ENCODE data around the gene CDK14.

Gene CDK14

DNA sequence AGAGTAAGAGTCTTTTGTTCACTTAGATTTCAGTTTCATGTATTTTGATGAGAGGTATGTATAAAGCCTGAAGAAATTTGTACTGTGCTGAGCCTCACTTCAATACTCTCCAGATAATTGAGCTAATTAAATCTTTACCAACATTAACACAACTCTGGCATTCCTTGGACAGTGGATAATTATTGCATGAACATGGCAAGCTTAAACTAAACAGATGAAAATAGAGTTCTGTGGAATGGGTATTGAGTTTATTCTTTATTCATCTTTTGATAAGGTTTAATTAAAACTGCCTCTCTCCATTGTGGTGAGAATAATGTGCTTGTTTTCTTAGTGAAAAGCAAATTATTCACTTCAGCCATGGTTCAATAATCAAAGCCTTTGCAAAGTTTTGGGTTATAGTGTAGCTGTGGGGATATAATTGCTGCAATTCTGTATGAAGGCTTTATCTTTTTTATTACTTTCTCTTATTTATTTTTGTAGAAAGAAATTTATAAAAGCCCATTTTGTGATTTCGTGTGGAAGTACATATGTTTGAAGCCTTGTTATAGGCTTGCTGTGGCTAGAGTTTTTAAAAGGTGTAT lies 541.8 kb downstream of the CDK14 start:
- no peak overlapping the region for H3K4me3 ChIP-seq (replicated peaks; ENCODE audit: low read depth, low read length)
- TF ChIP-seq, protein P1, sequence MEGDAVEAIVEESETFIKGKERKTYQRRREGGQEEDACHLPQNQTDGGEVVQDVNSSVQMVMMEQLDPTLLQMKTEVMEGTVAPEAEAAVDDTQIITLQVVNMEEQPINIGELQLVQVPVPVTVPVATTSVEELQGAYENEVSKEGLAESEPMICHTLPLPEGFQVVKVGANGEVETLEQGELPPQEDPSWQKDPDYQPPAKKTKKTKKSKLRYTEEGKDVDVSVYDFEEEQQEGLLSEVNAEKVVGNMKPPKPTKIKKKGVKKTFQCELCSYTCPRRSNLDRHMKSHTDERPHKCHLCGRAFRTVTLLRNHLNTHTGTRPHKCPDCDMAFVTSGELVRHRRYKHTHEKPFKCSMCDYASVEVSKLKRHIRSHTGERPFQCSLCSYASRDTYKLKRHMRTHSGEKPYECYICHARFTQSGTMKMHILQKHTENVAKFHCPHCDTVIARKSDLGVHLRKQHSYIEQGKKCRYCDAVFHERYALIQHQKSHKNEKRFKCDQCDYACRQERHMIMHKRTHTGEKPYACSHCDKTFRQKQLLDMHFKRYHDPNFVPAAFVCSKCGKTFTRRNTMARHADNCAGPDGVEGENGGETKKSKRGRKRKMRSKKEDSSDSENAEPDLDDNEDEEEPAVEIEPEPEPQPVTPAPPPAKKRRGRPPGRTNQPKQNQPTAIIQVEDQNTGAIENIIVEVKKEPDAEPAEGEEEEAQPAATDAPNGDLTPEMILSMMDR (IDR thresholded peaks at IDR 0.05; ENCODE audit: low read depth, low read length, missing control alignments), result no peak
- no peak for DNase-seq (ENCODE audit: extremely low read depth, low read depth)

DNA sequence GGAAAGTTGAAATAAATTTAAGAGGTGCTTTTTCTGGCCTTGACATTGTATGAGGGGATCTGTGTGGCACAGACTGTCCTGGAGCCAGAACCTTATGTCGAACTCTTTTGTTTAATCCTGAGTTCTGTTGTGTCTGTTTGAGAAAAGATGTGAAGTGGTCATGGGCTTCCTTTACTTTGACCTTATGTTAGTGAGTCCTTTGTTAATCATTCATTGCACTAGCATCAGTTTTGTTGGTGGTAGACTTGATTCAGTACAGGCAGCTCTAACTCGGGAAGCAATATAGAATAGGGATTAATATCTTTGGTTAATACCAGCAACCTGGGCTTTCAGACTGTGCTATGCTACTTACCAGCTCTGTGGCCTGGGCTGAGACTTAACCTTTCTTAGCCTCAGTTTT lies 544.2 kb downstream of the CDK14 start:
- TF ChIP-seq, protein P1 (IDR thresholded peaks at IDR 0.05; ENCODE audit: low read depth, low read length, missing control alignments), result no peak
- no peak overlapping the region for H3K4me3 ChIP-seq (replicated peaks; ENCODE audit: low read depth, low read length)
- DNase-seq (ENCODE audit: extremely low read depth, low read depth), result no peak

DNA sequence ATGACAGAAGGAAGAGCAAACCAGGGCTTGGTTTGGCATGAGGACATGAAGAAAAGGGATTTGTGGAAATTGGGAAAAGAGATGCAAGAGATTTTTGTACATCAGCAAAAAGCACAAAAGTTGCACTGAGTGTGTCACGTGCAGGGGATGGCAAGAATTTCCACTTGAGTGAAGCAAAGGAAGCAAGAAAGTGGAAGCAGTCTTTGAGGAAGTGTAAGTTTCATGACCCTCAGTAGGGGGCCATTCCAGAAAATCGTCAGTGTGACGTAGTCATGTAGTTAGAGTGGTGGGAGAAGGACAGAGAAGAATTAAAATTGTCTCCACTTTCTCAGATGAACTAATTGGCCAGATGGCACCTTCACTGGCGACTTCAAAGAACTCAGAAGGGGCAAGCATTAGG lies 544.9 kb downstream of the CDK14 start:
- H3K4me3 ChIP-seq (replicated peaks; ENCODE audit: low read depth, low read length), result no peak overlapping the region
- no peak for DNase-seq (ENCODE audit: extremely low read depth, low read depth)
- TF ChIP-seq, protein P1 (IDR thresholded peaks at IDR 0.05; ENCODE audit: low read depth, low read length, missing control alignments), result no peak

DNA sequence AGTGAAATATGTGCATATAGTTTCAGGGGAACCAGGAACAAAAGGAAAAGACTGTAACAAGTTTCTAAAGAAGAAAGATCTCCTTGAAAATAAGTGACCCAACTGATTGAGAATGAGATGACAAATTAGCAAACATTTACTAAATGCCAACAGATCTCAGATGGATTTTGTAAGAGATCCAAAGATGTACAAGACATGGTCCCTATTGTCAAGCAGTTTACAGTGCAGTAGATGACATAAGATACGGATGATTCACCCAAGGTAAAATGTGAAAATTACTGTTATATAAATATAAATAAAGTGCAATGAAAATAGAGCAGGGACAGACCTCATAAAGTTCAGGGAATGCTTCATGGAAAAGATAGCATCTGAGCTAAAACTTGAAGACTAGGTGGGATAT lies 546.6 kb downstream of the CDK14 start:
- no peak overlapping the region for H3K4me3 ChIP-seq (replicated peaks; ENCODE audit: low read depth, low read length)
- DNase-seq (ENCODE audit: extremely low read depth, low read depth), result no peak
- TF ChIP-seq, protein P1 (IDR thresholded peaks at IDR 0.05; ENCODE audit: low read depth, low read length, missing control alignments), result no peak

DNA sequence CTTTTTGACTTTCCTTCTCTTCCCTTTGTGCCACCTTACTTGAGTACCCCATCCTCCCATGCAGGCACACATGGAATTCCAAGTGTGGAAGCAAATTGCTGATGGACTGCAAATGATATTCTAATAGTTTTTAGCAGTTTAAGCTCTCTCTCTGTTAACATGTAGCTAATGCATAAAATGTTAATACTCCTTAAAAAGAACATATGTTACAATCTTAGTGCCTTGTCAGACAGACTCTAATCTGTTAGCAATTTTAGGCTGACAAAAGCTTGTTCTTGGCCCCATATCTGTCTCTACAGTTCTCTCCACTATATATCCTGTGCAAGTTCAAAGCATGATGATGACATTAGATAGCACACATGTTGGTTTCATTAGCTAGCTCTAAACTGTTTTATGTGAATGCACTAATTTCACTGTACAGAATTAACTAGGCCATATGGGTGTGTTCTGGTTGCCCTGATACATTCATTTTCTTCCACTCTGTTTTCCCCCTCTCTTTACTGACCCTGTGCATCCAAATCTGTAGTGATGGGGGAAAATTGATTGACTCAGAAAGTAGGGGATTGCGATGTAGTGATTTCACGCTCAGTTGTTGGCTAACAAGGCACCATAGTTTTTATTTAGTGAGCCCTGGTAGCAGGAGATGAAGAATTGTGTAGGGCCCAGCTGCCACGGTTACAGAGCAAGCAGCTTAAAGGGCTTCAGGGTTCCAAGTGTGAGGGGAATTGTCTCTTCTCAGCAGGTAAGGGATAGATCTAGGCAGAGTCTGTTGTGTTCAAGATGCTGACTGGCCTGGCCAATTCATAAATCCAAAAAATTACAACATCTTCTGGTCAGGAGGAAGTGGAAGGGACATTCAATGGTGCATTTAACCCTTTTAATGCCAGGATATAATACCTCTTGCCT lies 553.5 kb downstream of the CDK14 start:
- H3K4me3 ChIP-seq (replicated peaks; ENCODE audit: low read depth, low read length), result no peak overlapping the region
- no peak for DNase-seq (ENCODE audit: extremely low read depth, low read depth)
- TF ChIP-seq, protein P1 (IDR thresholded peaks at IDR 0.05; ENCODE audit: low read depth, low read length, missing control alignments), result no peak

DNA sequence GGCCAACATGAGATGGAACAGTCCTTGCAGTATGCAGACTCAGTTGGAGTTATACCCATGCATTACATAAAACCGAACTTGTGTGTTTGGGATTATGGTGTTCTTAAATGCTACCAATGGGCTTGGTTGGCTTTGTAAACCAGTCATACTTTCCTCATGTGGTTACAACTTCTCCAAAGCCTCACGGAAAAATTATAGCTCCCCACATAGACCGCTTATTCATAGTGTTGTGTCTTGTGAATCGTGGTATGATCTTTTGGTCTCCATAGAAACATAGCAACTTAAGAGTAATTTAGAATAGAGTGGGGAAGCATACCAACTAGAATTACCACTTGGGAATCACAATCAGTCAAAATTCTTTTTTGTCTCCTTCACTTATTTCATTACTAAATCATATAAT lies 555.8 kb downstream of the CDK14 start:
- TF ChIP-seq, protein P1 (IDR thresholded peaks at IDR 0.05; ENCODE audit: low read depth, low read length, missing control alignments), result no peak
- no peak for DNase-seq (ENCODE audit: extremely low read depth, low read depth)
- H3K4me3 ChIP-seq (replicated peaks; ENCODE audit: low read depth, low read length), result no peak overlapping the region
